ENCODE measurements around the gene BDNF. TPM values are rescaled to one million over a fixed set of nuclear protein-coding genes. Genes with fewer than 3 reads are reported as not detected.

The BDNF gene
- total and polyA plus RNA-seq, 2 of the 8 experiments (the other 6 are each of a cell fraction or from before 2014, with no cell fraction given), result 2.4 to 5.4 TPM

GRCh38 chr11:27703481-27703880, 3.2 kb upstream of the BDNF start:
- CTCF ChIA-PET (ENCODE audit: partially characterized antibody), result interaction anchor here (0.6 to 9.1 kb wide), 8 partner anchors 8 to 257 kb away, joined by 3 to 223 read pairs (median 4); no protein-coding TSS in a partner anchor
- H2BK5ac ChIP-seq (ENCODE audit: low read depth, low read length), result no peak overlapping the region
- H4K91ac ChIP-seq (replicated peaks; ENCODE audit: insufficient read length, low read length), result no peak overlapping the region
- H3K4me2 ChIP-seq (ENCODE audit: insufficient read depth in 1 of 2, low read depth in 2 of 2, low read length in 2 of 2), result no peak overlapping the region
- H2BK15ac ChIP-seq (ENCODE audit: low read length), result no peak overlapping the region
- no peak for FAIRE-seq
- 65% methylated on average over 3 of the region's 3 CpGs; no CpG with 5 or more reads in 1 of the 2 experiments for WGBS, 2 experiments (ENCODE audit: extremely low coverage in 1 of 2, insufficient coverage in 1 of 2, insufficient read length in 1 of 2, insufficient replicate concordance in 2 of 2, low coverage in 1 of 2, low lambda C conversion rate in 2 of 2, missing lambda C conversion rate in 1 of 2)
- H4K8ac ChIP-seq (ENCODE audit: extremely low read depth, insufficient read depth, low read length), result no peak overlapping the region
- H3K4me1 ChIP-seq (replicated peaks in 1 of 4; ENCODE audit: control insufficient read depth in 3 of 4, insufficient read depth in 4 of 4, low read length in 3 of 4), result peaks cover 0 to 5% (median 1%) of the 10 kb centered on the region in 4 experiments; a peak in 3 of 7 replicates
- H3K23ac ChIP-seq (ENCODE audit: insufficient read length), result no peak overlapping the region
- no peaks in the 10 kb centered on the region for H3K36me3 ChIP-seq (ENCODE audit: control insufficient read depth in 2 of 4, insufficient read depth in 4 of 4, low read length in 3 of 4)
- H3K79me1 ChIP-seq (ENCODE audit: low read depth, low read length), result no peaks in the 10 kb centered on the region
- no peak overlapping the region for H2AFZ ChIP-seq (ENCODE audit: low read length)
- H2BK12ac ChIP-seq (ENCODE audit: low read depth, low read length), result no peak overlapping the region
- POLR2A ChIA-PET (ENCODE audit: partially characterized antibody), result interaction anchor here (0.8 to 9.1 kb wide), 4 partner anchors 16 to 88 kb away, joined by 3 to 191 read pairs (median 41); no protein-coding TSS in a partner anchor
- no peaks in the 10 kb centered on the region for H3K9me3 ChIP-seq (ENCODE audit: insufficient read depth in 2 of 2, low read depth in 1 of 2, low read length in 1 of 2)
- H3K27me3 ChIP-seq (replicated peaks in 1 of 4; ENCODE audit: control insufficient read depth in 3 of 4, extremely low read depth in 1 of 4, insufficient read depth in 3 of 4, low read length in 3 of 4), result peaks cover 8 to 28% (median 20%) of the 10 kb centered on the region in 4 experiments
- H3K56ac ChIP-seq (replicated peaks; ENCODE audit: insufficient read length, low read depth, low read length), result no peak overlapping the region
- no peak overlapping the region for H2BK120ac ChIP-seq (replicated peaks; ENCODE audit: low read depth, low read length)
- no peak overlapping the region for H3K4ac ChIP-seq (replicated peaks; ENCODE audit: insufficient read length, low read depth, low read length)
- H3K9ac ChIP-seq (replicated peaks in 1 of 4; ENCODE audit: extremely low read depth in 1 of 4, low read depth in 3 of 4, low read length in 3 of 4), result no peak overlapping the region
- H3K14ac ChIP-seq (ENCODE audit: insufficient read length), result no peak overlapping the region
- H3K4me3 ChIP-seq (ENCODE audit: extremely low read depth in 1 of 4, insufficient read depth in 2 of 4, low read depth in 3 of 4, low read length in 4 of 4), result no peak overlapping the region
- H3K23me2 ChIP-seq (ENCODE audit: low read depth, low read length), result peaks cover 22% of the 10 kb centered on the region
- H3K79me2 ChIP-seq (ENCODE audit: control insufficient read depth in 1 of 2, insufficient read depth in 2 of 2, low read length in 2 of 2), result peaks cover 0 to 1% of the 10 kb centered on the region in 2 experiments; a peak in 2 of 4 replicates
- no peak overlapping the region for H3K27ac ChIP-seq (ENCODE audit: low read depth, low read length)
- H2BK20ac ChIP-seq (ENCODE audit: low read length), result no peak overlapping the region
- TF ChIP-seq ASH2L (IDR thresholded peaks at IDR 0.05; ENCODE audit: low read length) (no peak), SUZ12 (IDR thresholded peaks at IDR 0.05; ENCODE audit: low read length) (no peak), POLR2AphosphoS5 (IDR thresholded peaks at IDR 0.05; ENCODE audit: low read depth, low read length) (no peak), TCF12 (IDR thresholded peaks at IDR 0.05; ENCODE audit: low read depth, low read length) (no peak), BCL11A (IDR thresholded peaks at IDR 0.05; ENCODE audit: low read depth in 2 of 2, low read length in 2 of 2) (no peak), E2F6 (IDR thresholded peaks at IDR 0.05) (no peak), RNF2 (IDR thresholded peaks at IDR 0.05; ENCODE audit: borderline replicate concordance, low read depth, low read length, missing control alignments, poor library complexity, severe bottlenecking) (no peak), CHD2 (IDR thresholded peaks at IDR 0.05; ENCODE audit: low read length) (no peak)
- no peak overlapping the region for H2AK5ac ChIP-seq (ENCODE audit: low read depth, low read length)
- H4K20me1 ChIP-seq (replicated peaks in 1 of 2; ENCODE audit: control insufficient read depth in 1 of 2, insufficient read depth in 2 of 2, low read length in 2 of 2), result no peaks in the 10 kb centered on the region
- H4K5ac ChIP-seq (ENCODE audit: insufficient read length, low read depth, low read length), result no peak overlapping the region
- no peak overlapping the region for H3K18ac ChIP-seq (ENCODE audit: extremely low read depth, low read length)
- no peak for DNase-seq (ENCODE audit: low read depth in 1 of 2, low spot score in 2 of 2)
